ENCODE results near the gene PROK1.

PROK1 gene

DNA sequence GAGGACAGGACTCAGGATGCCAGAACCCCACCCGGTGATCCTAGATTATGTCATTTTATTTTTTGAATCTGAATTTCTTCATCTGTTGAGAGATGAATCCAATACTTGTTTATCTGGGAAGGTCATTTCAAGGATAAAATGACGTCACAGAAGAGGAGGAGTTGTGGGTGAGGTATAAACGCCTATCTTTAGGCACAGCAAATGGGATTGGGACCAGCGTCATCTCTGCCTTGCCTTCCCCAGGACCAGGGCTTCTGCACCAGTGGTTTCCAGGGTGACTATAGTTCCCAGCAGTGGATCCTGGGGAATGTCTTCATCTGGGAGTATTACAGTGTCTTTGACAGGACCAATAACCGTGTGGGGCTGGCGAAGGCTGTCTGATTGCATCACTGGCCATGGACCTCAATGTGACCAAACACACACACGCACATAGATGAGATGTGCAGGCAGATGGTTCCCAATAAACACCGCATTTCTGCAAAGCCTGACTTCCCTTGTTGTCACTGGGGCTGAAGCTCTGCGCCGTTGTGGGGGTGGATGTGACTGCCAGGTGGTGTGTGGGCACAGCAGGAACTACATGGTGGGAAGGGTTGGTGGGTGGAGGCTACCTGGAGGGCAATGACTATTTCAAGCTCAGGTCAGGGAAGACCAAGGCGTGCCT, 40.0 kb downstream of the PROK1 start:
- no peak for DNase-seq

DNA sequence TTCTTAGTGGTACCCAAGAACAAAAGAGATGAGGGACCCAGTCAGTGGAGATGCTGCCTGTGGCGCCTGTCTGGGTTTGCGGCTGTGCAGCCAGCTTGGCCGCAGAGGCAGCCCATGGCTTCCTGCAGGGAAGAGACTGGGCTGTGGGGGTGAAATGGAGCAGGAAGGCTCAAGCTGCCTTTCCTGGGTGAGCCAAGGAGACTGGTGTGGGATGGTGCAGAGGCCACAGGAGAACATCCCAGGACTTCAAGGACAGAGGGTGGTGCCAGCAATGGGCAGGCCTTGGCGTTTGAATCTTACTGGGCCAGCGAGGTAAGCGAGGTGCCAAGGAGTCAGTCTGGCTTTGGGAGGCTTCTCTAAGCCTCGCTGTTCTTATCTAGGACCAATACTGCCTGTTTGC, 41.6 kb downstream of the PROK1 start:
- DNase-seq: no peak

DNA sequence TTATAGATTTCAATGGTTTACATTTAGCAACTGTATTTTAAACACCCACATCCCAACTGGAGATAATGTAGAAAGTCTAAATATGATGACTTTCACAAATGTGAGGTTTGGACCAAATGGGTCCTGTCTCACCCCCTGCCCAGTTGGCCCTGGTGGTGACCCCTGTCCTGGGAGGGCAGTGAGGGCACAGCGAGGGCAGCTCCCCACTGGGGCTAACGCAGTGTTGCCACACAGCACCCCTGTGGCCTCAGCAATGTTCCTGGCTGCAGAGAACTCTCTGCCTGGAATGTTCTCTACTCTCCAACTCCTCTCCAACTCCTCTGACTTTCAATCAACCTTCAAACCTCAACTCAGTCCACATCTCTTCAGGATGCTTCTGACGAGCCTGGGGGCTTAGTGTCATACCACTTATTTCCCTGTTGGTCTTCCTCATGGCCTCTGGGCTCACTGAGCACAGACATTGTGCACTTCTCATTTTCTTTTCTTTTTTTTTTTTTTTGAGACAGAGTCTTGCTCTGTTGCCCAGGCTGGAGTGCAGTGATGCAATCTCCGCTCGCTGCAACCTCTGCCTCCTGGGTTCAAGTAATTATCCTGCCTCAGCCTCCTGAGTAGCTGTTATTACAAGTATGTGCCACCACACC, 42.2 kb downstream of the PROK1 start:
- no peak for DNase-seq

DNA sequence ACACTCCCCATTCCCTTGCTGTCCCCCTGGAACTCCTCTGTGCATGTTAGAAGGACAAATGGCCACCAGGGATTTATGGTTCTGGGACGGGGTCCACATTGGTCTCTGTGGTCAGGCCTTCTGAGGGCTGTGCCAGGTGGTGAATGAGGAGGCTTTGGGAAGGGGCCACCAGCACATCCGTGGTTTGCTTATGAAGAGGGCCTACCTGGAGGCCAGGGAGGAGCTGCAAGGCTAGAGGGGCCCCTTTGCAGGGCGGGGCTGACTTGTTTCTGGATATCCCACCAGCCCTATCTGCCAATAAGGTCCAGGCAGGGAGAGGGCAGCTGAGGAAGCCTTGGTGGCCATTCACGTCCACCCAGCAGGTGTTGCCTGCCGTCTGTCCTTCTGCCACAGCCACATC, 43.1 kb downstream of the PROK1 start:
- DNase-seq: no peak

DNA sequence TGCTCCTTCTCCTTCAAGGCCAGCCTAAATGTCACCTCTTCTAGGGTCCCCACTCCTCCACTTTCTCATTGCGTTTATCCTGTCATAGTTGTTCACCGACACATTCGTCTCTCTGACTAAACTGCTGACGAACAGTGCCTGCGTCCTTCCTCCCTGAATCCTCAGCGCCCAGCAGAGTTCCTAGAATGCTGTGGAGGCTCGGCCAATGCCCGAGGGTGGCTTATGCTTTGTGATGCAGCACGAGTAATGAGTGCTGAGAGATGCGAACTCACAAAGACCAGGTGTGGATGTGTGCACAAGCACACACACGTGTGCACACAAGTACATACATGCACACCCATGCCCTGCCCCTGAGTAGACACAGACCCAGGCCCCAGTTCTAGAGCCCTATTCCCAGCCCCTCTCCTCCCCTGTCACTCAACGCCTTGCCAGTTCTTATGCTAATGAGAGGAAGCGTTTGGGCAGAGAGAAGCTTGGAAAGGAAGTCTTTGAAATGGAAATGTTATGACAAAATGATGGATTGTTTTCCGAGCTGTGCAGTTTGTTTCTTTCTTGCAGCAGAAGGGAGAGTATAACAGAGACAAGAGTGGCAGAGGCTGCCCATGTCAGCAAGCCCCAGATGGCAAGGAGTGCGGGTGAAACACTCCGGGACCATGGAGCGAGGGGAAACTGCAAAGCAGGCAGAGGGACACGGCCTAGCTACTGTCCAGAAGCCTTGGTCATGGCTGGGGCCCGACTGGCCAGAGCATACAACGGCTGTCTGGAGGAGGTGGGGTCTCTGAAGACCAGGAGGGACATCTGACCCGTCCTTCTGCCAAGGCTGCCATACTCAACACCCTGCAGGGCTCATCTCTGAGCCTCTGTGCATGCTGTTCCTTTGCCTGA, 43.8 kb downstream of the PROK1 start:
- DNase-seq: no peak

DNA sequence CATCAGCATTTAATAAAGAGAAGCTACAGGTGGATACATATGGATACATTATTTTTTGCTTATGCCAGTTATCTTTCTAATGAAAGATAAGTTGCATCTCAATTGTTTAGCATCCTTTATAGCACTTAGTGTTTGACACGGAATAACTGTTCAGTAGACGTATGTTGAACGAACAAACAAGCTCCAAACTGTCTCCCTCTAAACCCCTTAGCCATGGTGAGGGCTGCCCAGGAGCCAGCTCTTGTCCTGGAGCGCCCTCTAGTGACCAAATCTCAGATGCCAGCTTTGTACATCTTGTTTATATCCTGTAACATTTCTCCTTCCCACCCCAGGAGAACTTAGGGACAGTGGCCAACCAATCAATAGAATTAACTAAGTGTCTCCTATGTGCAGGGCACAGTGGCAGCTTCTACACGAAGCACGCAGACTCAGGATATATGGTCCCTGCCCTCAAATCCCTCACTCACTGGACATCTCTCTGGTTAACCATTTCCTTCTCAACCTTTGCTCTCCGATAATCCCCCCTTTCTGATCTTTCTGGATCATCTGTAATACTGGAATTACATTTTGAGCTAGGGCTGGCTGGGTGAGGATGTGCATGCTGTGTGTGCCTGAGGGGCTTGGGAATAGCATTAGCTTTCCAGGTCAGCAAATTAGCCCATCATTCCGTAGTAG, 45.1 kb downstream of the PROK1 start:
- no peak for DNase-seq

DNA sequence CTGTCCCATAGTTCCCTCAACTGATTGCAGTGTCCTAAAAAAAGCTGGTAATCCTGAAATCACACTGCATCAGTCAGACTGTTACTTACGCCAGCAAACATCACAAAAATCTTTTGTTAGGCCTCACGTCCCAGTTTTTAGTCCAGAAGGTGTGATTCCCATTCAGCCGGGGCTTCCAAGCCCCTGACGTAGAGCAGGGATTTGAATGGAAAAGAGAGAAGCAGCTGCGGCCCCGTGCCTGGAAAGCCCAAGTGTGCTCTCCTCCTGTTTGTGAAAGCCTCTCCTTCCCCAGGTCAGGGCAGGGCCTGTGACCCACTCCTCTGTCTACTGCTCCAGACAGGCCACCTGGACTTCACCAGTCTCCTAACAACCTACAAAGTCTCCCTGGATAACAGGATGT, 47.3 kb downstream of the PROK1 start:
- no peak for DNase-seq

DNA sequence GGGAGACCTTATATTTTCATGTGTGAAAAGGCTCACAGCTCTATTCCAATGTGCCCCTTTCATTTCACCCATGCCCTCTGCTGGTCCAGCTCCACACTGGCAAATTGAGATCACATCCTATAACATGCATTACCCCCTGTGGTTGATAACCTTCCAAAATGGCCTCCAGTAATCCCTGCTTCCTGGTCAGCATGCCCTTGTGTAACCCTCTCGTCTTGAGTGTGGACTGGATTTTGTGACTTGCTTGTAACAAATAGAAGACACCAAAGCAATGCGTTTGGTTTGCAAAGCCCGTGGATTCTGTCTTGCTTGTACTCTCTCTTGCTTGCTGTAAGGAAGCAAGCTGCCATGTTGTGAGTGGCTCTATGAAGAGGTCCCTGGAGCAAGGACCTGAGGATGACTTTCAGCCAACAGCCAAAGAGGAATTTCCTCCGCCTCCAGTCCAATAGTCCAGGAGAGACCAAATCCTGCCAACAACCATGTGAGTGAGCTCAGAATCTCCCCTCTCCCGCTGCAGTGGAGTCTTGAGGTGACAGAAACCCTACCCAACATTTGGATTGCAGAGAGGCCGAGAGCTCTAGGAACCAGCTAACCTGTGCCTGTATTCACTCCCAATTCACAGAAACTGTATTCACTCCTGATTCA, 50.7 kb downstream of the PROK1 start:
- no peak for DNase-seq

DNA sequence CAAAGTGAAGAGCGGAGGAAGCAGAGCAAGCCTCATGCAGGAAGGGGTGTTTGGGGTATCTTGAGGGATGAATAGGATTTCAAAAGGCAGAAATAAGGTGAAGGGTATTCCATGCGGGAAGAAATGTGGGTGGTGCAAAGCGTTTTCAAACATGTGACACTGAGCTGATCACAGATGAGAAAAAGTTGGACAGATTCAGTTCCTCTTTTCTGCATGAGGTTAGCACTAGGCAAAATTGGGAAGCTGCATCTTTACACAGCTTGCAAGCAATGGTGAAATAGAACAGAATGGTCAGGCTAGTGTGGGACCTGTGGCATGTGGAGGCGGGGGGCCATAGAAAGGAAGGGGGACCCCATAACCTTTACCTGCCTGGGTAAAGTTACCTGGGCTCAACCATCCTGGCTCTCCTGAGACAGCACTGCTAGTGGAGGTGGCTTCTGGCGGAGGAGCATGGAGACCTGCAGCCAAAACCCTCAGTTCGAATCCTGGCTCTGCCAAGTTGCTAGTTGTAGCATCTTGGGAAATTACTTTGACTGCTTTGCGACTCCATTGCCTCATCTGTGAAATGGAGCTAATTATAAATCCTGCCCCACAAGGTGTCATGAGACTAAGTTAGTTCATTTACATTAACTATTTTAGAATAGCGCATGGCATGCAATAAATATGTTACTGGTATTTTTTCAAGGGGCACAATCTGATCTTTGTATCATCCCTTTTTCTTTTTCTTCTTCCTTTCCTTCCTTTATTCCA, 51.6 kb downstream of the PROK1 start:
- DNase-seq: no peak

DNA sequence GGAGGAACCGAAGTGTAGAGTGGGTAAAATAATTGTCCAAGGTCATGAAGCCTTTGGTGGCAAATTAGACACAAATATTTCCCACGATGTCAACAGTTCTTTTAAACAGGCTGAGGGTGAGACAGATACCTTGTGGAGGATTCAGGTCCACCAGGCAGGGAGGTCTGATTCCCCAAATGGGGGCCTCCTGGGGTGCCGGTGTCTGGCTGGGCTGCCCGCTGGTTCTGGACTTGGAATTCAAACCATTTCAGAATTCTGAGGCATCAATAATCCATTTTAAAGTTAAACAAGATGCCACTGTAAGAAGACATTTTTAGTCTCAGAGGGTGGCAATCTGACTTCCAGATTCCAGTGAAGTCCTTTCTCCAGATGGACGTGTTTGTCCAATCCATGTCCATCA, 52.5 kb downstream of the PROK1 start:
- DNase-seq: no peak

DNA sequence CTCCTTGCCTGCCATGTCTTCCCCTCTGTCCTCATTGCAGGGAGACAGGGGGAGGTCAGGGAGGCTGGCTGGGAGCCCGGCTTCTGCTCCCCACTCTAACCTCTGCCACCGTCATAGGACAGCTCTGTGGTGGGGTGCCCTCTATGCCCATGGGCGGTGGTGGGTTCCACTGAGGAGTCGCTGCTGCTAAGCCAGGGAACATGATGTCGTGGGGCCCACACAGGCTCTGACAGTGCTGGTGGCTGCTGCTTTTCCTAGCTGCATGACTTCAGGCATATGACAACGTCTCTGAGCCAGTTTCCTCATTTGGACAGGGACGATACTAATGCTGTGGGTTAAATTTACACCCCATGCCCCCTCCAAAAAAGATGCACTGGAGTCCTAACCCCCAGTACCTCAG, 53.3 kb downstream of the PROK1 start:
- no peak for DNase-seq

DNA sequence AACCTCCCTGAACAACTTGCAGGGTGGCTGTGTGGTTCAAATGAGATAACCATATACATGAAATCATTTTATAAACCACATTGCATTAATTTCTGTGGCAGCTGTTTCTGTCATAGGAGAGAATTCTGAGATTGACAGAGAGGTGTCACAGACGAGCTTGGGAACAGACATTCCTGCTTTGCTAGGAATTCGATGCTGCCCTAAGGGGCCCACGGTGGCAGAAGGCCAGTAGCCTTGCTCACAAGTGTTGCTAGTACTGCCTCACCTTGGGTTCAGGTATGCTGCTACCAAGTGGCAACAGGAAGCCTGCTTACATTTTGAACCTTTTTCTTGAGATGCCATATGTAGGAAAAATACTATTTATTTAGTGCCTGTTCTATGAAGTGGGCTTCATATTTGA, 54.6 kb downstream of the PROK1 start:
- DNase-seq: no peak

DNA sequence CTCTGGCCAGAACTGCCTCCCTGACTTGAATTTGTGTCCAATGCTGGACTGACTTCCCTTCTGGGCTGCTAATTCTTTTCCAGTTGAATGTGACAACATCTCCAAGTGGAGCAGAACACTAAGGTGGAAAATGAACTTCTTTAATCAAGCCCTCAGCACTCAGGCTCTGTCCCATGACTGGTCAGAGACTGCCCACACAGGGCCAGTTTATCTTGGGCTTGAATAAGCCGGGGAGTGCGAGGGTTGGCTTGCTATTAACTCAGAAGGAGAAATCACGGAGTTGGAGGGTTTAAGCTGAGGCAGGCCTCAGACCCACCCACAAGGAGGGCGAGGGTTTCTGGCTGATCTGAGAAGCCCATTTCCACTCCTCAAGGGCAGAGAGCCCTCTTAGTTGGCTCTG, 55.6 kb downstream of the PROK1 start:
- DNase-seq: no peak
